HL-60 (cell line): ENCODE data around the gene ALLC.

Source experiments
- DNase-seq, 2 experiments: peaks; one replicate each; pipeline ENCODE4 v3.0.0-alpha.2; 2010 to 2020; ENCODE audit warnings: low read depth in 1 of 2, low spot score in 1 of 2
- H3K27ac ChIP-seq: fragments of 250-450 bp; sonication (Bioruptor Pico); replicated peaks from 2 replicates; pipeline ENCODE4 v1.5.1; 2020; ENCODE audit warnings: mild to moderate bottlenecking, moderate library complexity
- H3K27me3 ChIP-seq: fragments of 250-450 bp; sonication (Bioruptor Pico); 2 replicates; pipeline ENCODE4 v1.5.1; 2021; ENCODE audit warnings: mild to moderate bottlenecking, moderate library complexity; ENCODE audit not compliant: insufficient read depth, poor library complexity, severe bottlenecking
- H3K4me3 ChIP-seq: replicated peaks from 2 replicates; pipeline ENCODE4 v1.5.1; 2011; ENCODE audit warnings: mild to moderate bottlenecking, control low read depth, low read length; ENCODE audit not compliant: insufficient read depth
- GABPA ChIP-seq: IDR thresholded peaks from 2 replicates; pipeline ENCODE4 v1.6.1; 2012; ENCODE audit warnings: low read depth
- POLR2AphosphoS5 ChIP-seq: IDR thresholded peaks from 2 replicates; pipeline ENCODE4 v1.6.1; 2012; ENCODE audit warnings: low read depth
- REST ChIP-seq: IDR thresholded peaks from 2 replicates; pipeline ENCODE4 v1.6.1; 2012; ENCODE audit warnings: low read depth; ENCODE audit not compliant: insufficient replicate concordance
- SPI1 ChIP-seq: IDR thresholded peaks from 2 replicates; pipeline ENCODE4 v1.6.1; 2012; ENCODE audit warnings: low read depth, mild to moderate bottlenecking, borderline replicate concordance
- TF ChIP-seq, protein P1 (sequence below): IDR thresholded peaks from one replicate; pipeline ENCODE4 v1.5.1; 2011; ENCODE audit warnings: low read length, control low read depth, inconsistent platforms; ENCODE audit not compliant: insufficient read depth

The ALLC gene

GRCh38 chr2:3636586-3637310 is 21.3 kb upstream of the ALLC start:
- Histone ChIP-seq H3K27me3 (no peaks in the 10 kb centered on the region), H3K27ac (no peak overlapping the region), H3K4me3 (no peak overlapping the region)
- no peak for TF ChIP-seq SPI1
- no peak for TF ChIP-seq REST
- TF ChIP-seq, protein P1, sequence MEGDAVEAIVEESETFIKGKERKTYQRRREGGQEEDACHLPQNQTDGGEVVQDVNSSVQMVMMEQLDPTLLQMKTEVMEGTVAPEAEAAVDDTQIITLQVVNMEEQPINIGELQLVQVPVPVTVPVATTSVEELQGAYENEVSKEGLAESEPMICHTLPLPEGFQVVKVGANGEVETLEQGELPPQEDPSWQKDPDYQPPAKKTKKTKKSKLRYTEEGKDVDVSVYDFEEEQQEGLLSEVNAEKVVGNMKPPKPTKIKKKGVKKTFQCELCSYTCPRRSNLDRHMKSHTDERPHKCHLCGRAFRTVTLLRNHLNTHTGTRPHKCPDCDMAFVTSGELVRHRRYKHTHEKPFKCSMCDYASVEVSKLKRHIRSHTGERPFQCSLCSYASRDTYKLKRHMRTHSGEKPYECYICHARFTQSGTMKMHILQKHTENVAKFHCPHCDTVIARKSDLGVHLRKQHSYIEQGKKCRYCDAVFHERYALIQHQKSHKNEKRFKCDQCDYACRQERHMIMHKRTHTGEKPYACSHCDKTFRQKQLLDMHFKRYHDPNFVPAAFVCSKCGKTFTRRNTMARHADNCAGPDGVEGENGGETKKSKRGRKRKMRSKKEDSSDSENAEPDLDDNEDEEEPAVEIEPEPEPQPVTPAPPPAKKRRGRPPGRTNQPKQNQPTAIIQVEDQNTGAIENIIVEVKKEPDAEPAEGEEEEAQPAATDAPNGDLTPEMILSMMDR, result no peak
- no peak for TF ChIP-seq POLR2AphosphoS5
- no peak for TF ChIP-seq GABPA
- no peak for DNase-seq

DNA sequence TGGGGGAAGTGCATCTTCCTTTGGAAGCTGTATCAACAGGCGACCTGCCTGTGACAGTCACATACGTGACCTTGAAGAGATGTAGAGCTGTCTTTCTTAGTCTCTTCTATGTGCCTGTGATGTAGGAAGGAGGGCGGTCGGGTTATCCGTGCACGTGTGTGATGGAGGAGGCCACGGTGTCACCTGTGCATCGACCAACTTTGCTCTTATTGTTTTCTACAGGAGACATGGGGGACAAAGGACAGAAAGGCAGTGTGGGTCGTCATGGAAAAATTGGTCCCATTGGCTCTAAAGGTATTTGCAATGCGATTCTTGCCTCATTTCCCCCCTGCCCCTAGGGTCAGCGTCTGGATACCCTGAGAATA is 20.7 kb upstream of the ALLC start:
- no peak for DNase-seq
- Histone ChIP-seq H3K27ac (no peak overlapping the region), H3K27me3 (no peaks in the 10 kb centered on the region), H3K4me3 (no peak overlapping the region)
- TF ChIP-seq GABPA, result no peak

GRCh38 chr2:3637692-3638455 is 20.1 kb upstream of the ALLC start:
- no peak for DNase-seq
- H3K27ac ChIP-seq, result no peak overlapping the region
- TF ChIP-seq SPI1 (no peak), GABPA (no peak), POLR2AphosphoS5 (no peak), REST (no peak)
- TF ChIP-seq, protein P1, result no peak
- no peaks in the 10 kb centered on the region for H3K27me3 ChIP-seq
- H3K4me3 ChIP-seq, result no peak overlapping the region

GRCh38 chr2:3638456-3638810 is 19.6 kb upstream of the ALLC start:
- DNase-seq, result no peak

More at GRCh38 chr2:3638456-3638810, 19.6 kb upstream of the ALLC start:
- Histone ChIP-seq H3K27ac (no peak overlapping the region), H3K27me3 (no peaks in the 10 kb centered on the region), H3K4me3 (no peak overlapping the region)
- TF ChIP-seq POLR2AphosphoS5 (no peak), REST (no peak), SPI1 (no peak)
- TF ChIP-seq, protein P1, result no peak
